Panc1 (cell line): ENCODE results near the gene FBXO30. TPM values are rescaled to one million over a fixed set of nuclear protein-coding genes. Genes with fewer than 3 reads are reported as not detected.

ENCODE experiments used
- ATAC-seq: fragments of 200-7000 bp; cut with Tn5 transposase; 2 replicates; pipeline ENCODE4 v1.9.1; 2020; ENCODE audit warnings: mild to moderate bottlenecking, moderate library complexity
- BruUV-seq: library from RNA; stranded (reverse); fragments of 400-500 nt; replicated peaks from 2 replicates; lab custom pipeline; 2021; lab: Mats Ljungman, UMichigan
- CTCF ChIA-PET: fragments of 300-600 bp; sonication (Branson Sonifier 250); formaldehyde crosslinking; loops from one replicate; lab custom pipeline; 2022; ENCODE audit warnings: antibody characterized with exemption; lab: Charles Lee
- POLR2A ChIA-PET: fragments of 300-600 bp; sonication (Branson Sonifier 250); formaldehyde crosslinking; loops from one replicate; lab custom pipeline; 2022; ENCODE audit warnings: antibody characterized with exemption; lab: Charles Lee
- DNase-seq: peaks from one replicate; pipeline ENCODE4 v3.0.0-alpha.2; 2010; ENCODE audit warnings: low read depth, low spot score
- H3K27ac ChIP-seq: 2 replicates; pipeline ENCODE4 v1.5.1; 2011; ENCODE audit warnings: mild to moderate bottlenecking, low read length, inconsistent platforms
- H3K27me3 ChIP-seq: fragments of 200-500 bp; sonication (Bioruptor generic); 2 replicates; pipeline ENCODE4 v1.6.0; 2014; ENCODE audit warnings: low read length, inconsistent platforms; ENCODE audit not compliant: control insufficient read depth, insufficient read depth
- H3K36me3 ChIP-seq: fragments of 200-500 bp; sonication (Bioruptor generic); 2 replicates; pipeline ENCODE4 v1.5.1; 2014; ENCODE audit warnings: inconsistent platforms, mild to moderate bottlenecking, low read length, moderate library complexity; ENCODE audit not compliant: control insufficient read depth, insufficient read depth
- H3K4me1 ChIP-seq: 2 replicates; pipeline ENCODE4 v1.5.1; 2011; ENCODE audit warnings: inconsistent platforms, mild to moderate bottlenecking, low read length, moderate library complexity; ENCODE audit not compliant: control insufficient read depth, insufficient read depth
- H3K4me3 ChIP-seq, 2 experiments: 2 replicates each; pipeline ENCODE4 v1.5.1; 2011 to 2012; ENCODE audit warnings: low read depth in 2 of 2, low read length in 2 of 2, mild to moderate bottlenecking in 2 of 2, inconsistent platforms in 1 of 2, moderate library complexity in 1 of 2
- H3K9me3 ChIP-seq: fragments of 200-500 bp; sonication (Bioruptor generic); 2 replicates; pipeline ENCODE4 v1.5.1; 2014; ENCODE audit warnings: low read depth, mild to moderate bottlenecking, inconsistent platforms, low read length, moderate library complexity; ENCODE audit not compliant: control insufficient read depth, insufficient read depth
- POLR2AphosphoS5 ChIP-seq: IDR thresholded peaks from 2 replicates; pipeline ENCODE4 v1.6.1; 2012; ENCODE audit warnings: mild to moderate bottlenecking, low read depth, low read length, moderate library complexity
- SIN3A ChIP-seq: IDR thresholded peaks from 2 replicates; pipeline ENCODE4 v1.6.1; 2012; ENCODE audit warnings: low read depth, mild to moderate bottlenecking, low read length, moderate library complexity, borderline replicate concordance; ENCODE audit not compliant: insufficient read depth
- TCF7L2 ChIP-seq: IDR thresholded peaks from 2 replicates; pipeline ENCODE4 v1.6.1; 2011; ENCODE audit warnings: mild to moderate bottlenecking, low read depth, low read length, inconsistent platforms
- in situ Hi-C: cut with HindIII; loops from 2 replicates; pipeline ENCODE4 v1.10.0; 2016; ENCODE audit warnings: low sequenced_read_pairs, low pct_unique_long_range_greater_than_20kb
- intact Hi-C: fragments of 100-400 bp; cut with micrococcal nuclease; formaldehyde crosslinking; loops from one replicate; pipeline ENCODE4 v1.10.0; 2022; ENCODE audit not compliant: unreplicated experiment
- total RNA-seq: library from RNA; stranded (reverse); gene quantifications from one replicate; pipeline ENCODE4 v1.2.1, GENCODE V29; 2021; ENCODE audit not compliant: unreplicated experiment
- TF ChIP-seq, protein P1 (sequence below), 2 experiments: IDR thresholded peaks; 2 replicates each; pipeline ENCODE4 v1.6.1; 2011 to 2012; ENCODE audit warnings: low read depth in 2 of 2, control low read depth in 1 of 2, low read length in 1 of 2, mild to moderate bottlenecking in 1 of 2, moderate library complexity in 1 of 2; ENCODE audit not compliant: insufficient read depth in 1 of 2
- TF ChIP-seq, protein P2 (sequence below): fragments of 450-650 bp; IDR thresholded peaks from 2 replicates; pipeline ENCODE4 v1.5.1; 2017; ENCODE audit warnings: mild to moderate bottlenecking

The FBXO30 gene
- total RNA-seq, 1 experiment from 2014 or later = 9.5 TPM

DNA sequence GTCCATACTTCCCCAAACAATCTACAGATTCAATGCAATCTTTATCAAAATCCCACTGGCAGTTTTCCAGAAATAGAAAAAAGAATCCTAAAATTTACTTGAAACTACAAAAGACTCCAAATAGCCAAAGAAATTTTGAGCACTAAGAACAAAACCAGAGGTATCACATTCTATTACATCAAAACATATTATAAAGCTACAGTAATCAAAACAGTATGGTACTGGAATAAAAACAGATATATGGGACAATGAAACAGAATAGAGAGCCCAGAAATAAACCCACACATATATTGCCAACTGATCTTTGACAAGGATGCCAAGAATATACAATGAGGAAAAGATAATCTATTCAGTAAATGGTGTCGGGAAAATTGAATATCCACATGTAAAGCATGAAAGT, 46.0 kb upstream of the FBXO30 start:
- TF ChIP-seq POLR2AphosphoS5 = no peak
- TF ChIP-seq, protein P1, sequence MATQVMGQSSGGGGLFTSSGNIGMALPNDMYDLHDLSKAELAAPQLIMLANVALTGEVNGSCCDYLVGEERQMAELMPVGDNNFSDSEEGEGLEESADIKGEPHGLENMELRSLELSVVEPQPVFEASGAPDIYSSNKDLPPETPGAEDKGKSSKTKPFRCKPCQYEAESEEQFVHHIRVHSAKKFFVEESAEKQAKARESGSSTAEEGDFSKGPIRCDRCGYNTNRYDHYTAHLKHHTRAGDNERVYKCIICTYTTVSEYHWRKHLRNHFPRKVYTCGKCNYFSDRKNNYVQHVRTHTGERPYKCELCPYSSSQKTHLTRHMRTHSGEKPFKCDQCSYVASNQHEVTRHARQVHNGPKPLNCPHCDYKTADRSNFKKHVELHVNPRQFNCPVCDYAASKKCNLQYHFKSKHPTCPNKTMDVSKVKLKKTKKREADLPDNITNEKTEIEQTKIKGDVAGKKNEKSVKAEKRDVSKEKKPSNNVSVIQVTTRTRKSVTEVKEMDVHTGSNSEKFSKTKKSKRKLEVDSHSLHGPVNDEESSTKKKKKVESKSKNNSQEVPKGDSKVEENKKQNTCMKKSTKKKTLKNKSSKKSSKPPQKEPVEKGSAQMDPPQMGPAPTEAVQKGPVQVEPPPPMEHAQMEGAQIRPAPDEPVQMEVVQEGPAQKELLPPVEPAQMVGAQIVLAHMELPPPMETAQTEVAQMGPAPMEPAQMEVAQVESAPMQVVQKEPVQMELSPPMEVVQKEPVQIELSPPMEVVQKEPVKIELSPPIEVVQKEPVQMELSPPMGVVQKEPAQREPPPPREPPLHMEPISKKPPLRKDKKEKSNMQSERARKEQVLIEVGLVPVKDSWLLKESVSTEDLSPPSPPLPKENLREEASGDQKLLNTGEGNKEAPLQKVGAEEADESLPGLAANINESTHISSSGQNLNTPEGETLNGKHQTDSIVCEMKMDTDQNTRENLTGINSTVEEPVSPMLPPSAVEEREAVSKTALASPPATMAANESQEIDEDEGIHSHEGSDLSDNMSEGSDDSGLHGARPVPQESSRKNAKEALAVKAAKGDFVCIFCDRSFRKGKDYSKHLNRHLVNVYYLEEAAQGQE (IDR thresholded peaks at IDR 0.05; ENCODE audit: insufficient read depth in 1 of 2, low read depth in 2 of 2, low read length in 1 of 2) = no peak
- TF ChIP-seq, protein P2, sequence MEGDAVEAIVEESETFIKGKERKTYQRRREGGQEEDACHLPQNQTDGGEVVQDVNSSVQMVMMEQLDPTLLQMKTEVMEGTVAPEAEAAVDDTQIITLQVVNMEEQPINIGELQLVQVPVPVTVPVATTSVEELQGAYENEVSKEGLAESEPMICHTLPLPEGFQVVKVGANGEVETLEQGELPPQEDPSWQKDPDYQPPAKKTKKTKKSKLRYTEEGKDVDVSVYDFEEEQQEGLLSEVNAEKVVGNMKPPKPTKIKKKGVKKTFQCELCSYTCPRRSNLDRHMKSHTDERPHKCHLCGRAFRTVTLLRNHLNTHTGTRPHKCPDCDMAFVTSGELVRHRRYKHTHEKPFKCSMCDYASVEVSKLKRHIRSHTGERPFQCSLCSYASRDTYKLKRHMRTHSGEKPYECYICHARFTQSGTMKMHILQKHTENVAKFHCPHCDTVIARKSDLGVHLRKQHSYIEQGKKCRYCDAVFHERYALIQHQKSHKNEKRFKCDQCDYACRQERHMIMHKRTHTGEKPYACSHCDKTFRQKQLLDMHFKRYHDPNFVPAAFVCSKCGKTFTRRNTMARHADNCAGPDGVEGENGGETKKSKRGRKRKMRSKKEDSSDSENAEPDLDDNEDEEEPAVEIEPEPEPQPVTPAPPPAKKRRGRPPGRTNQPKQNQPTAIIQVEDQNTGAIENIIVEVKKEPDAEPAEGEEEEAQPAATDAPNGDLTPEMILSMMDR = no peak
- TF ChIP-seq TCF7L2 = no peak
- TF ChIP-seq SIN3A = no peak
- ATAC-seq (no peak), DNase-seq (no peak)
- no peaks in the 10 kb centered on the region for H3K4me1 ChIP-seq
- ChIA-PET POLR2A (no interaction called here), CTCF (no interaction called here)
- H3K9me3 ChIP-seq = no peaks in the 10 kb centered on the region
- in situ Hi-C loops = no loop called here
- no peak overlapping the region for H3K4me3 ChIP-seq
- BruUV-seq = no TSS peak
- no peak overlapping the region for H3K27ac ChIP-seq
- no peaks in the 10 kb centered on the region for H3K27me3 ChIP-seq
- no peaks in the 10 kb centered on the region for H3K36me3 ChIP-seq
- intact Hi-C loops = no loop called here

DNA sequence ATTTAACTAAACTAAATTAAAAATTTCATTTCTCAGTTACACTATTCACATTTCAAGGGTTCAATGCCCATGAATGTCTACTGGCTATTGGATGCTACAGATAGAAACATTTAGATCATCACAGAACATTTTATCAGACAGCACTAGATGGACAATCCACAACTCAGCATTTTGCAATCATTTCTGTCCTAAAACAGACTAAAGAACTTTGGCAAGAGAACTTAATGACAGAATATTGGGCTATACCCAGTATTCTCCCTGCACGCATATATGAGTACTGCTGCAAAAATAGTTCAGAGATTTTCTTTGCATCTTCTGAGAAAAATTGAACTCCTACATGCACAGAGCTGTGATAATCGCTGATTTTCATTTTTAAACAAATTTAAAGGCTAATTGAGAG, 36.1 kb upstream of the FBXO30 start:
- no TSS peak for BruUV-seq
- in situ Hi-C loops (no loop called here), intact Hi-C loops (no loop called here)
- no peak for ATAC-seq
- Histone ChIP-seq H3K4me1 (no peaks in the 10 kb centered on the region), H3K9me3 (no peaks in the 10 kb centered on the region), H3K27ac (no peak overlapping the region), H3K4me3 (no peak overlapping the region), H3K27me3 (no peaks in the 10 kb centered on the region), H3K36me3 (no peaks in the 10 kb centered on the region)
- CTCF ChIA-PET = no interaction called here
- POLR2A ChIA-PET = no interaction called here
- no peak for DNase-seq
- TF ChIP-seq POLR2AphosphoS5 (no peak), TCF7L2 (no peak), SIN3A (no peak)
- TF ChIP-seq, protein P2 = no peak
- TF ChIP-seq, protein P1 (IDR thresholded peaks at IDR 0.05; ENCODE audit: insufficient read depth in 1 of 2, low read depth in 2 of 2, low read length in 1 of 2) = no peak
